SH-SY5Y (cell line): ENCODE measurements around the gene LTBP1.

ENCODE experiments used
- GATA2 ChIP-seq: IDR thresholded peaks from 2 replicates; pipeline ENCODE4 v1.6.1; 2011; ENCODE audit warnings: mild to moderate bottlenecking, low read depth, low read length
- GATA3 ChIP-seq: IDR thresholded peaks from 2 replicates; pipeline ENCODE4 v1.6.1; 2011; ENCODE audit warnings: low read depth, mild to moderate bottlenecking, low read length, moderate library complexity

The LTBP1 gene

GRCh38 chr2:32946314-32947075 lies at the start of gene LTBP1:
TSS of gene LTBP1 (plus strand) at chr2:32946953. CDS start at chr2:32947325, 372 bp downstream.
- TF ChIP-seq GATA2 = no peak
- no peak for TF ChIP-seq GATA3

GRCh38 chr2:32900246-32900973 lies 46.3 kb upstream of the LTBP1 start:
- no peak for TF ChIP-seq GATA3
- TF ChIP-seq GATA2 = no peak

GRCh38 chr2:32901313-32901712 lies 45.4 kb upstream of the LTBP1 start:
- TF ChIP-seq GATA2 (no peak), GATA3 (no peak)

- TF ChIP-seq GATA2 = no peak
- no peak for TF ChIP-seq GATA3
Measured at GRCh38 chr2:32902174-32902573, 44.6 kb upstream of the LTBP1 start.

- TF ChIP-seq GATA3 (no peak), GATA2 (no peak)
Measured at GRCh38 chr2:32902986-32903385, 43.8 kb upstream of the LTBP1 start.

GRCh38 chr2:32904074-32904473 lies 42.7 kb upstream of the LTBP1 start:
- TF ChIP-seq GATA3 (no peak), GATA2 (no peak)

GRCh38 chr2:32904751-32905150 lies 42.0 kb upstream of the LTBP1 start:
- TF ChIP-seq GATA2 (no peak), GATA3 (no peak)

- TF ChIP-seq GATA3 (no peak), GATA2 (no peak)
Measured at GRCh38 chr2:32905270-32905669, 41.5 kb upstream of the LTBP1 start.

GRCh38 chr2:32910883-32911598 lies 35.7 kb upstream of the LTBP1 start:
- no peak for TF ChIP-seq GATA2

- TF ChIP-seq GATA2 = no peak
- no peak for TF ChIP-seq GATA3
Measured at GRCh38 chr2:32915694-32916093, 31.1 kb upstream of the LTBP1 start.

GRCh38 chr2:32918774-32919173 lies 28.0 kb upstream of the LTBP1 start:
- no peak for TF ChIP-seq GATA2
- no peak for TF ChIP-seq GATA3

- TF ChIP-seq GATA3 (no peak), GATA2 (no peak)
Measured at GRCh38 chr2:32922501-32922900, 24.3 kb upstream of the LTBP1 start.

GRCh38 chr2:32923109-32923508 lies 23.6 kb upstream of the LTBP1 start:
- TF ChIP-seq GATA2 (no peak), GATA3 (no peak)

- TF ChIP-seq GATA2 (no peak), GATA3 (no peak)
Measured at GRCh38 chr2:32925283-32925815, 21.4 kb upstream of the LTBP1 start.
